AG10803 (cell line): ENCODE data around the gene SPO11.

Experiments used
- DNase-seq: peaks from one replicate; pipeline ENCODE4 v3.0.0; 2010; ENCODE audit warnings: low read depth
- H3K4me3 ChIP-seq: 2 replicates; pipeline ENCODE4 v1.5.1; 2011; ENCODE audit warnings: mild to moderate bottlenecking, low read length, control low read depth
- TF ChIP-seq, protein P1 (sequence below): conservative IDR thresholded peaks from 2 replicates; pipeline ENCODE4 v1.5.1; 2011; ENCODE audit warnings: mild to moderate bottlenecking, low read length, control low read depth, inconsistent platforms

Gene SPO11

GRCh38 chr20:57382516-57382915 lies 52.9 kb downstream of the SPO11 start:
- DNase-seq: no peak
- no peak overlapping the region for H3K4me3 ChIP-seq
- TF ChIP-seq, protein P1, sequence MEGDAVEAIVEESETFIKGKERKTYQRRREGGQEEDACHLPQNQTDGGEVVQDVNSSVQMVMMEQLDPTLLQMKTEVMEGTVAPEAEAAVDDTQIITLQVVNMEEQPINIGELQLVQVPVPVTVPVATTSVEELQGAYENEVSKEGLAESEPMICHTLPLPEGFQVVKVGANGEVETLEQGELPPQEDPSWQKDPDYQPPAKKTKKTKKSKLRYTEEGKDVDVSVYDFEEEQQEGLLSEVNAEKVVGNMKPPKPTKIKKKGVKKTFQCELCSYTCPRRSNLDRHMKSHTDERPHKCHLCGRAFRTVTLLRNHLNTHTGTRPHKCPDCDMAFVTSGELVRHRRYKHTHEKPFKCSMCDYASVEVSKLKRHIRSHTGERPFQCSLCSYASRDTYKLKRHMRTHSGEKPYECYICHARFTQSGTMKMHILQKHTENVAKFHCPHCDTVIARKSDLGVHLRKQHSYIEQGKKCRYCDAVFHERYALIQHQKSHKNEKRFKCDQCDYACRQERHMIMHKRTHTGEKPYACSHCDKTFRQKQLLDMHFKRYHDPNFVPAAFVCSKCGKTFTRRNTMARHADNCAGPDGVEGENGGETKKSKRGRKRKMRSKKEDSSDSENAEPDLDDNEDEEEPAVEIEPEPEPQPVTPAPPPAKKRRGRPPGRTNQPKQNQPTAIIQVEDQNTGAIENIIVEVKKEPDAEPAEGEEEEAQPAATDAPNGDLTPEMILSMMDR: no peak

GRCh38 chr20:57383447-57384347 lies 54.1 kb downstream of the SPO11 start:
- no peak for DNase-seq
- no peak overlapping the region for H3K4me3 ChIP-seq
- TF ChIP-seq, protein P1: no peak

DNA sequence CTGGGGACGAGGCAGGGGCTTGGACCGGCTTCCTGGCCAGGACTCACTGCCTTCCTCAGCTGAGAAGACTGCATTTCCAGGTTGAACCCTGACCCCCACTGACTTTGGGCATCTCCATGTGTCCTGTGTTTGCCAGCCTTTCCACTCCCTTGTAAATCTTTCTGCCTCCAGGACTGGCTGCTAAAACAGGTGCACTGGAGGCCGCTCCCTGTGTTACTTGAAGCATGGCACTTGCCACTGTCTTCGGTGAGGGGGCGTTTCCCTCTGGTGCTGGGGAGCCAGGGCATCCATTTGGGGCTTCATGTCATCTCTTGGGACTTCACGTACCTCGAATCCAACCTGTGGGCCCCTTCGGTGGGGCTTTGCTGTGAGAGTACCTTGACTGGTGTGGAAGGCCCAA lies 54.9 kb downstream of the SPO11 start:
- no peak overlapping the region for H3K4me3 ChIP-seq
- DNase-seq: no peak
- TF ChIP-seq, protein P1: no peak

DNA sequence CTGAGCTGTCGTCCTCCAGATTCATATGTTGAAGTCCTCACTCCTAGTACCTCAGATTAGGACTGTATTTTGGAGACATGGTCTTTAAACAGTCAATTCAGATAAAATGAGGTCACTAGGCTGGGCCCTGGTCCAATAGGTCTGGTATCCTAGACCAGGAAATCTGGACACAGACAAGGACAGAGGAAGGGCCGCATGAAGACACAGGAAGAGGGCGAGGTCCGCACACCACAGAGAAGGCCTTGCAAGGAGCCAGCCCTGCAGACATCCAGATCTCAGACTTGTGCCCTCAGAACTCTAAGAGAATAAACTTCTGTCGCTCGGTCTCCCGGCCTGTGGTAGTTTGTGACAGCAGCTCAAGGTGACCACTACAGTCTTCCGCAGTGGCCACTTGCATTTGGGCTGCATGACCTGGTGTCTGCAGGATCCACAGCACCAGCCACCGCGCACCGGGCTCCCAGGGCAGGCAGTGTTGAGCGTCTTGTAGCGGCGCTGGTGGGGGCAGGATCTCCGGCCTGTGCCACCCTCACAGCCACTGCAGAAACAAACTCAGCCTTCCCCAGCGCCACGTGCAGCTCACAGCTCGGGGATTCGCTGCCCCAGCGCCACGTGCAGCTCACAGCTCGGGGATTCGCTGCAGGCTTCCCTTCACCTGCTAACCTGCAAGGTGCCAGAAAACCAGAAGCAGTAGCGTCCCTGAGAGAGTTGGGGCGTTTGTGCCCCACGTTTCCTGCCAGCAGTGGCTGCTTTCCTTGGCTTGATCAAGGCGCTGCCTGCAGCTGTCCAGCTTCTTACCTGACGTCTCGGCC lies 55.6 kb downstream of the SPO11 start:
- no peak overlapping the region for H3K4me3 ChIP-seq
- no peak for DNase-seq
- TF ChIP-seq, protein P1: no peak

- DNase-seq: no peak
- TF ChIP-seq, protein P1: no peak
- no peak overlapping the region for H3K4me3 ChIP-seq
These were observed 56.3 kb downstream of the SPO11 start for GRCh38 chr20:57385940-57386339.

DNA sequence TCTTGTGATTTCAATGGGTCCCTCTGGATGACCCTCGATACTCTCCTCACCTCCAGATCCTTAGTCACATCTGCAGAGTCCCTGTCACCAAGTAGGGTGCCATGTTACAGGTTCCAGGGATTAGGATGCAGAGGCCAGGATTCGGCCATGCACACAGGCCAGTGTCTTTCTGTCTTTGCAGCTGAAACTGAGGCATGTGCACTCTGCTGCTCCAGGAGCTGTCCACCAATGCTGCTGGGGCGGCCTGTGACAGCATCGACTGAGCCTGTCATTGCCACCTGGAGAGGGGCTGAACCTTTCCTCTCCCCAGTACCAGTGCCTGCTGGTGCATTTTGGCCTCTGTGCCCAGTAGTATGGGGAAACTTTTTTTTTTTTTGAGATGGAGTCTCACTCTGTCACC lies 57.2 kb downstream of the SPO11 start:
- TF ChIP-seq, protein P1: no peak
- H3K4me3 ChIP-seq: no peak overlapping the region
- DNase-seq: no peak
